ENCODE measurements around the gene SERTAD4.
"Not testable (repeated sequence)": the region's sequence is repeated elsewhere in the genome, so short reads cannot be mapped to it uniquely, and the experiment has no call there.

Gene SERTAD4

DNA sequence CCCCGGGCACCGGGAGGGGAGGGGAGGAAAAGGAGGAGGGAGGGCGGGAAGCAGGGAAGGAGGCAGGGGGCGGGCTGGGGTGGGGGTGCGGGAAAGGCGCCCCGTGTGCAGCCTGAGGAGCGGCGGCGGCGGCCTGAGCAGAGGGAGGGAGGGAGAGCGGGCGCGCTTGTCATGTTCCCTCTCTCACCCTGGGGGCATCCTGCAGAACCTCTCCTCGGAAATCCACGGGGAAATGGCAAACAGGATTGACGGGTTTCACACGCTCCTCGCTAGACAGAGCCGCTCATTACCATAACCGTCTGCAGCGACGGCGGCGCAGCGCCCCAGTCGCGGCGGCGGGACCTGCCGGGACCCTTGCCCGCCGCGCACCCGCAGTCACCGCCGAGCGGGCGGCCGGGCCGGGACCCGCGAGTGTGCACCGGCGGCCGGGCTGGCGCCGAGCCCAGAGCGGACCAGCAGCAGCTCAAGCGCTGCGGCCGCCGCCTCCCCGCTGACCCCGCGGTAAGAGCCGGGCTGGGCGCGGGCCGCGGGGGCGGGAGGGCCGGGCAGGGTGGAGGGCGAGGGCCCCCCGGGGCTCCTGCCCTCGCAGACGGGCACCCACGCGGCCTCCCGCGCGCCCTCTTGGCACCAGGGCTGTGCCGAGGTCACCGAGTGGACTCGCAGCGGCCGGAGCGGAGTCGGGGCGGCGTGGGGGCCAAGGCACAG, at the start of gene SERTAD4:
SERTAD4 (plus strand) TSS at position 286 of the 705 bp plus-strand sequence. CDS start 5,165 bp downstream, outside the sequence.
- in situ Hi-C loops (cut with HindIII; ENCODE audit: low sequenced_read_pairs) = no loop called here

DNA sequence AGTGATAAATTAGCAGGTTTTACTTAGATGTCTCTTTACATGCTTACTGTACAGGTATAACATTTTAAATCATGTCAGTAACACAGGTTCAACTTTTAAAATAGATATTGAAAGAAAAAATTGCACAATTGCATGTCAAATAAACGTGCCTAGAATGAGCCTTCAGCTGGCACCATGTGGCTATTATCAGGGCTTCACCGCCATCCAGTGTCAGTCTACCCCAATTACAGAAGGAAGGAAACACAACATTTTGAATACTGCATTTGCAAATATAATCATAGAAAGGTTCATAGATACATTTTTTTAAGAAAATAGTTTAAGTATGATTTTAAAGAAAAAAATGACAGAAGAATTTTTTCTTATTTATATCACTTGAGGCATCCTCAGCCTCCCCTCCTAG, 47.5 kb upstream of the SERTAD4 start:
- in situ Hi-C loops (cut with HindIII; ENCODE audit: low sequenced_read_pairs) = no loop called here

DNA sequence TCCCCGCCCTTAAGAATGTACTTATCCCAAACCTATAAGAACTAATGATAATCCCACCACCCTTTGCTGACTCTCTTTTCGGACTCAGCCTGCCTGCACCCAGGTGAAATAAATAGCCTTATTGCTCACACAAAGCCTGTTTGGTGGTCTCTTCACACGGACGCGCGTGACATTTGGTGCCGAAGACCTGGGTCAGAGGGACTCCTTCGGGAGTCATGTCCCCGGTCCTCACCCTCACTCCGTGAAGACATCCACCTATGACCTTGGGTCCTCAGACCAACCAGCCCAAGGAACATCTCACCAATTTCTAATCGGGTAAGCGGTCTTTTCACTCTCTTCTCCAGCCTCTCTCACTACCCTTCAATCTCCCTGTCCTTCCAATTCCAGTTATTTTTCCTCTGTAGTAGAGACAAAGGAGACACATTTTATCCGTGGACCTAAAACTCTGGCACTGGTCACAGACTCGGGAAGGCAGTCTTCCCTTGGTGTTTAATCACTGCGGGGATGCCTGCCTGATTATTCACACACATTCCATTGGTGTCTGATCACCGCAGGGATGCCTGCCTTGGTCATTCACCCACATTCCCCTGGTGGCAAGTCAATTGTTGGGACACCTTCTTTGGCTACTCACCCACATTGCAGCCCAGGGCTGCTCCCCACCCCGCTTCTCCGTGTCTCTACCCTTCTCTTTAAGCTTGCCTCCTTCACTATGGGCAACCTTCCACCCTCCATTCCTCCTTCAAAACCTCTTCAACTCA, 44.6 kb upstream of the SERTAD4 start:
- in situ Hi-C loops (cut with HindIII; ENCODE audit: low sequenced_read_pairs) = not testable (repeated sequence)

DNA sequence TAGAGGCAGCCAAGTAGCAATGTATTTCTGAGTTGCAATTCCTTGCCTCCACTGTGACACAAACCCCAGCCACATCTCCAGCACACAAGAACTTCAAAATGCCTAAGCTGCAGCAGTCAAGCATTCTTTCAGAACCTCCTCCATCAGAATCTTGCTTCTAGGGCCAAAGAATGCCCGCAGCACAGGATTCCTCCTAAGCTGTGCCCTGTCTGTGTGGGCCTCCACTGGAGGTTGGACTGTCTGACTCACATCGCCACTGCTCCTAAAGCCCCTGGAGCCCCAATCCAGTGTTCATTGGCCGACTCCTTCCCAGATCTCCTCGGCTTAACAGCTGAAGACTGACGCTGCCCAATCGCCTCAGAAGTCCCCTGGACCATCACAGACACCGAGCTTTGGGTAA, 43.2 kb upstream of the SERTAD4 start:
- in situ Hi-C loops (cut with HindIII; ENCODE audit: low sequenced_read_pairs) = no loop called here

DNA sequence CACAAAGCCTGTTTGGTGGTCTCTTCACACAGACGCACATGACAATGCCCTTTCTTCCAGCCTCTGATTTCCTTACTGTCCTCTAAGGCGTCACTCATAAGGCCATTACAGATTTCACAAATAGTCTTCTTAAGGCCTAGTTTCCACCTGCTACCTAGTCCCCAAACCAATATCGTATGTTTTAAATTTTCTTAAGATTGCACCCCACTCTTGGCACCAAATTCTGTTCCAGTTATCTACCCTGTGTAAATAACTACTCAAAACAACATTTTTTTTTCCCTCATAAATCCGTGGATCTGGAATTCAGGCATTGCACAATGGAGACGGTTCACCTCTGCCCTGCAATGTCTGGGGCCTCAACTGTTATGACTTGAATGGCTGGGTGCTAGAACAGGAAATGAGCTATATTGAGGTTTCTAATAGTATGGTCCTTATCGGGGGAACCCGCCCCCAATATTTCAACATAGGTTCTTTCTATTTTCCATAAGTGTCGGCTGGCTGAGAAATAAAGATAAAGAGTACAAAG, 36.9 kb upstream of the SERTAD4 start:
- in situ Hi-C loops (cut with HindIII; ENCODE audit: low sequenced_read_pairs) = no loop called here

DNA sequence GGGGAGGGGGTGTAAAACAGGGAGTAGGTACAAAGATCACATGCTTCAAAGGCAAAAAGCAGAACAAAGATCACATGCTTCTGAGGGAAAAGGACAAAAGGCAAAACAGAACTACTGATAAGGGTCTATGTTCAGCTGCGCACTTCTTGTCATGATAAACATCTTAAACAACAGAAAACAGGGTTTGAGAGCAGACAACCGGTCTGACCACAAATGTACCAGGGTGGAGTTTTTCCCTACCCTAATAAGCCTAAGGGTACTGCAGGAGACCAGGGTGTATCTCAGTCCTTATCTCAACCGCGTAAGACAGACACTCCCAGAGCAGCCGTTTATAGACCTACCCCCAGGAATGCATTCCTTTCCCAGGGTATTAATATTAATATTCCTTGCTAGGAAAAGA, 36.3 kb upstream of the SERTAD4 start:
- in situ Hi-C loops (cut with HindIII; ENCODE audit: low sequenced_read_pairs) = not testable (repeated sequence)

DNA sequence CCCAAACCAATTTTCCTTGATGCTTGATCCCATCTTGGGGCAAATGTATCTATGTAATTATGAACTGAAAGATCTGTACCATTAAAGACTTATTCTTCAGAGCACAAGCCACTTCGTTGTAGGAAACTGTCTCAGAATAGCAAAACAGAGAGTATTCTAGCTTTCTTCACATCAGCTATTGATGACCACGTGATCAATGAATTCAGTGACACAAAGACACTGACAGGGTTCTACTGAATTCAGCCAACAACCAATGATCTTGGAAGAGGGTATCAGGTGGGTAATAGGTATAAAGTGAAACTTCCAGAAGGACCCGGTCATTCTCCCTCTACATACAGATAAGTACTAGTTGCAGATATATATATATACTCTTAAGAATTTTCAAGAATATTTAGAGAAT, 33.8 kb upstream of the SERTAD4 start:
- in situ Hi-C loops (cut with HindIII; ENCODE audit: low sequenced_read_pairs) = no loop called here

DNA sequence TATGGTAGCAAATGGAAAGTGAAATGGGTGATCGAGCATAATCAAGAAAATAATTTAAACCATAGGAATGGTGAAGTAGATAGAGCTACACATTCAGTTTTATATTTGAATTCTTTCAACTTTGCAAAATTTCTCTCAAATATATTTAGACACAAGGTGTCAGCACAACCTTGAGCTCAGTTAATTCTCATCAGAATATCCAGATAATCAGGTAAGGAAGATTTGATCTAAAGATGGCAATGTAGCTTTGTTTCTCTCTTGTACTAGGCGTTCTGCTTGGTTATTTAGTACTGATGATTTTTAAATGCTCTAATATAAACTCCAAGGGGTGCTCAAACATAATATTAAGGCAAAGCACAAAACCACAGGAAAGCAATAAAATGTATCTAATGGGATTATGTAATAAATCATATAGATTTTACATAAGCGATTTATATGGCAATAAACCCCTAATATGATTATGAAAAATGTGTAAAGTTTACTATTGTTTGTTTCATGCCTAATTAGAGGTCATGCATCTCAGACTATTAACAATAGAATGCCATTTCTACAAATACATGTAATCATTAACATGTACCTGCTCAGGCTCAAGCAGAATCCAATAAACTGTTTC, 32.4 kb upstream of the SERTAD4 start:
- in situ Hi-C loops (cut with HindIII; ENCODE audit: low sequenced_read_pairs) = no loop called here

DNA sequence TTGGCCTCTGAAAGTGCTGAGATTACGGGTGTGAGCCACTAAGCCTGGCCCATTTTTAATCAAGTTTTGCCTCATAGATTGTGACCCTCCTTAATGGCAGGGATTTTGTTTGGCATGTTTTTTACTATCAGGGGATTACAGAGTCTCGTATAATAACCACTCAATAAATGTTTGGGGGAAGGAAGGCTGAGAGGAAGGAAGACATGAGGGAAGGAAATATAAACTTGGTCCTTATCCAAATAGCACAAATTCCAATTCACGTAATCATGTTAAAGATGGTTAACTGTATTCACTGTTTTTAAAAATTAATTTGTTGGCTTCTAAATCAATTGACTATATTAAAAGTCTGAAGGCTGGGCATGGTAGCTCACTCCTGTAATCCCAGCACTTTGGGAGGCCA, 30.9 kb upstream of the SERTAD4 start:
- in situ Hi-C loops (cut with HindIII; ENCODE audit: low sequenced_read_pairs) = no loop called here

DNA sequence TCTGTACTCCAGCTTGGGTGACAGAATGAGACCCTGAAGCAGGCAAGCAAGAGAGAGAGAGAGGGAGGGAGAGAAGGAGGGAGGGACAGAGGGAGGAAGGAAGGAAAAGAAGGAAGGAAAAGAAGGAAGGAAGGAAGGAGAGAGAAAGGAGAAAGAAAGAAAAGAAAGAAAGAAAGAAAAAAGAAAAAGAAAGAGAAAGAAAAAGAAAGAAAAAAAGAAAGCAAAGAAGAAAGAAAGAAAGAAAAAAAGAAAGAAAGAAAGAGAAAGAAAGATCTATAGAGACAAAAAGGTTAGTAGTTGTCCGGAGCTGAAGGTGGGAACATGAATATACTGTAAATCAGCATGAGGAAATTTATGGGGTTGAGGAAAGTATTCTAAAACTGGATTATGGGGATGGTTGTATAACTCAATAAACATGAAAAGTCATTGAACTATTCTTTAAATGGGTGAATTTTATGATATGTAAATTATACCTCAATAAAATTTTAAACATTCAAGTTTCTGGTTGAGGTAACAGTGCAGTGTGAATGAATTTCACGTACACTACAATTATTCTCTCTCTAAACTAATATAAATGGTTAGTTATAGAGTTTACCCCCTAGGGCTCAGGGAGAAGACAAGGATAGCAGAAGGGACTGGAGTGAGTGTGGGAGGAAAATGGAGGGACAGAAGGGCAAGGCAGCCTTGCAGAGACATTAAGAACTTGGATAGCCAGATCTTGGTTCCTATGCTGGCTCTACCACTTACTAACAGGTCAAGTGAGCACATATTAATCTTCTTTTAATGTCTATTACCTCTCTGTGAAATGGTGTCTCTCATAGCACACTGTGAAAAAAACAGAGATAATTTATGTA, 24.8 kb upstream of the SERTAD4 start:
- in situ Hi-C loops (cut with HindIII; ENCODE audit: low sequenced_read_pairs) = no loop called here

DNA sequence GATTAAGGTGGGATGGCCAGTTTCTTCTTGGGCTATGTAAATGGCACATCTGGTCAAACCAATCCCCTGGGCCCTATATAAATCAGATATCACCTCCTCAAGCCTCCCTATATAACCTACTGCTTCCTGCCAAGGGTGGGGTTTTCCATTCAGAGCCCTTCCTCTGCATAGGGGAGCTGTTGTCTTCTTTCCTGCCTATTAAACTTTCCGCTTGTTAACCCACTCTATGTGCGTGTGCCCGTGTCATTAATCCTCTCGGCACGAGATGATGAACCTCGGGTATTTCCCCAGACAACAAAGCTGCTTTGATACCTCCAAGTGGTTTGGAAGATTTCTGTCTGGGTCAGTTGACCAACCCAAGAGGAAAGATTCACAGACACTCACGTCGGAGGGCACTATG, 19.3 kb upstream of the SERTAD4 start:
- in situ Hi-C loops (cut with HindIII; ENCODE audit: low sequenced_read_pairs) = no loop called here

DNA sequence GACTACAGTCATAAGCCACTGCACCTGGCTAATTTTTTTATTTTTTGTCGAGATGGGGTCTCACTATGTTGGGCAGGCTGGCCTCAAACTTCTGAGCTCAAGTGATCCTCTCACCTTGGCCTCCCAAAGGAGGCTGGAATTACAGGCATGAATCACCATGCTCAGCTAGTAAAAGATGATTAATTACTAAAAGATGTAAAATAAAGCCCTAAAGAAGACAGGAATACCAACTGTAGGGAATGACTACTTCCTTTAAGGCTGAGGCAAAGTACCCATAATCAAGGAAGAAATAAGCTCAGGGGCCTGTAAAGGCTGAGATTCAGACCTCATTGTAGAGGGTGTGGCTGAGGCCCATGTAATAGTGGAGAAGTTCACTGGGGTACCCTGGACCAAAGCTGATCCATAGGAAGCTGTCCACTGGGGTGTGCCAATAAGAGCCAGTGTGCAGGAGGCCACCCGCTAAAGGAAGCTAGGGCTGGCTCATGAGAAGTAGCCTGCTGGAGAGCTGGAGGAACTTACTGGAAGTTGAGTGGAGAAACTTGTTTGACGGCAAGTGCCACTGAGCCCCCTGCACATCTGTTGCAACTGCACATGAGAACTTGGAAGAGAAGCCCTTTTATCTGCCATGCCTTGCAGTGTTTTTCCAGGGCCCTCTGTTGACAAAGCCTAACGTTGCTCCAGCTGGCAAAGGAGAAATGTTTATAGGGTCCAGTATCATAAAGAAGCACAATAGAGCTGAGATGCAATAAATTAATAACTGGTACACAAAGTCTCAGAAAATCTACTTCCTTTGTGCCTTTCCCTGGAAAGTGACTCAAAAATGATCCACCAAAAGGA, 17.8 kb upstream of the SERTAD4 start:
- in situ Hi-C loops (cut with HindIII; ENCODE audit: low sequenced_read_pairs) = no loop called here

DNA sequence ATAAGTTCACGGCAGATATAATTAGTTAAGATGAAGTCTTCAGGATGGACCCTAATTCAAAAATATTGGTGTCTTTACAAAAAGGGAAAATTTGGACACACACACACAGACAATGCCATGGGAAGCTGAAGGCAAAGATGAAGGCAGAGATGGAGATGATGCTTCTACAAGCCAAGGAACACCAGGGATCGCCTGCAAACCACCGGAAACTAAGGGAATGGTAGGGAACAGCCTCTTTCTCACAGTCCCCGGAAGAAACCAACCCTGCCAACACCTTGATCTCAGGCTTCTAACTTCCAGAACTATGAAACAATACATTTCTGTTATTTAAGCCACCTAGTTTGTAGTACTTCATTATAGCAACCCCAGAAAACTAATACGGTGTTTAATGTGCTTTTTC, 15.1 kb upstream of the SERTAD4 start:
- in situ Hi-C loops (cut with HindIII; ENCODE audit: low sequenced_read_pairs) = no loop called here

DNA sequence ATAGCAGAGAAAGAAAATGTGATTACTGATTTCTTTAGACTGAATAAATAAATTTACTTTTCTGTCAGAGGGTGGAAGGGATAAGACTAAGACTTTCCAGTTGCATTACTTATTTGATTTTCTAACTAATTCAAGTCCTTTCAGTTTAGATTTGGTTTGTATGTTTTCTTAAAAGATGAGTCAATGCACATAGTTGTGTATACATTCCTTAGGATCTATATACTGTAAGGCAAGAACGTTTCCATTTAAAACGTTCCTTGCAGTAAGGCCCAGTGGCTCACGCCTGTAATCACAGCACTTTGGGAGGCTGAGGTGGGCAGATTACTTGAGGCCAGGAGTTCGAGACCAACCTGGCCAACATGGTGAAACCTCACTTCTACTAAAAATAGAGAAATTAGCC, 14.5 kb upstream of the SERTAD4 start:
- in situ Hi-C loops (cut with HindIII; ENCODE audit: low sequenced_read_pairs) = no loop called here

DNA sequence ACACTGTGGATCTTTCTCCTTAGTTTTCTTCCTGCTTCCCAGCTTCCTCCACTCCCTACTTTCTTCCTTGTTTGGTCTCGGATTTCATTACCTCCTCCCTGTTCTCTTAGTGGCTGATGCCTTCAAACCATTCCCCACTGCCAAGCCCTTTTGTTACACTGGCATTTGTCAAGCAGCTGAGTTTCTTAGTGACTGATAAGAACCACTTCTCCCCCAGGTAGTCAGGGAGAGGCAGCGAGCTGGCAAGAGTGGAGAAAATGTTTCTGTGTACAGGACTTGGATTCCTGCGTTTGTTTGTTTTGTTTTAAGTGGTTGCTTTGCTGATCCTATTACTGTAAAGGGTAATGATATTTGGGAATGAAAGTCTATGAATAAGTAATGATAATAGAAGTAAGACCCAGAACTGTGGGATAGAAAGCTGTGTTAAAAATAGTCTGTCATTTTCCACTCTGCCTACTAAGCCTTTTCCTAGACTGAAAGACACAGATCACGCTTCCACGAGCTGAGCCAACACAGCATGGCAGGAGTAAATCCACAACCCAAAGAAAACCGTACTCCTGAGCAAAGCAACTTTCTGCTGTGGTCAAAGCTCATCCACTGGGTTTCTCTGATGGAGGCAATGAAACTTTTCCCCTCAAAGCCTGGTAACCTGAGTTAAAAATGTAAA, 10.1 kb upstream of the SERTAD4 start:
- in situ Hi-C loops (cut with HindIII; ENCODE audit: low sequenced_read_pairs) = no loop called here

DNA sequence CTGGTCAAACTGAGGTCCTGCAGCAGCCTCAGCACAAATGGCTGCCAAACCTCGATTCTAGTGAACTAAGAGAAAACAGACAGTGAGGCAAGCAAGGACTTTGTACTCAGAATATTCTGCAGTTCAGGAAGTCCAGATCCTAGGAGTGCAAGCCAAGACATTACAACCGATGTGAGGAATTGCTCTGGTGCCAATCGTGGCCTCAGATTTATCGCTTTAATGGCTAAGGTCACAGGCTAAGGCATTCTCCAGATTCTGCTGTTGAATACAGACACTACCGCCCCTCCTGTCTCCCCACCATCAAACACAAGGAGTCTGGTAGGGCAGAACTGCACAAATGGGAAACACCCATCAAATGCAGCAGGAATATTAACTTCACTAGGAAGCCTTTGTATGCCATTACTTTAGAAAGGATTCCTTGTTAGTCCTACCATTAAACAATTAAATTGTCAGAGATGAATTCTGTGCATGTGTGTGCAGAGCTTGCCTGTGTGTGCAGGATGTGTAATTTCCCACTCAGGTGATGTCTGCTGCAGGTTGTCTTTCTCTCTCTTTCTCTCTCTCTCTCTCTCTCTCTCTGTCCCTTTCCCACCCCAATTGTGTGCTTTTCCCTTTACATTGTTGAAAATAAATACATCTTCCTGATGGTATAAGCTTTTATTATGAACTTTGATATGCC, 9.2 kb upstream of the SERTAD4 start:
- in situ Hi-C loops (cut with HindIII; ENCODE audit: low sequenced_read_pairs) = no loop called here

DNA sequence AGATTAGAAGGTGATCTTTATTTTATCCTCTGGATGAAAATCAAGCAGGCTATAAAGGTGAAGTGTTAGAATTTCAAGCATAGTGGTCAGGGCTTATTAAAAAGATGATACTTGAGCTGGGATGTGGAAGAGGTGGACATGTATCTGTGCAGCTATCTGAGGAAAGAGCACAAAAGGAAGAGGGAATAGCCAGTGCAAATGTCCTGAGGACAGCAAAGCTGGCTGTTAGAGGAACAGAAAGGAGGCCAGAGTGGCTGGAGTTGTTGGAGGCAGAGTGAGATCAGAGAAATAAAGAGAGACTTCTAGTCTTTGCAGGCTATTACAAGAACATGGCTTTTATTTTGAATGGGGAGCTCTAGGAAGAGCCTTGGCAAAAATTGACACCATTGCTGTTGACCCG, 4.4 kb upstream of the SERTAD4 start:
- in situ Hi-C loops (cut with HindIII; ENCODE audit: low sequenced_read_pairs) = no loop called here

DNA sequence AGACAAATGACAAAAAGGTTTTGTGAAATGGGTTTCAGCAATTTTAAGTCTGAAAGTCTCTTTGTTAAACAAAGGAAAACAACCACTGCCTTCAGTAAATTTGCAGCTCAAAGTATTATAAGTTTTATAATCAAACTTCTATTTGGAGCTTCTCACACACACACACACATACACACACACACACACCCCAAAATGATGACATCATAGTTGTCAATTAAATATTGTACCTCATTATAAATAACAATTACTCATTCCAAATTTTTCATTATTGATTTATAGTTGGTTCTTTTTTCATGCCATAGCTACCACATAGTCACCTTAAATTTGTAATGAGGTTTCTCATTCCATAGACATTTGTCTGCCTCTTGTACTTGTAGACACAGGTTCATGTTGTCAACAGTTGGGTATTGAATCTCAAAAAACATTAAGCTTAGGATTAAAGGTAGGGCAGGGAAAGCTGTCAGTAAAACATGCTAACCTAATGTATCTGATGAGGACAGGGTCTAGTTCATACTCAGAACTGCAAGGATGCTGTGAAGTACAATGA, 2.4 kb upstream of the SERTAD4 start:
- in situ Hi-C loops (cut with HindIII; ENCODE audit: low sequenced_read_pairs) = no loop called here

All from DLD1 (cell line).